B cell (primary cell): ENCODE data around the gene KPNA6. TPM values are rescaled to one million over a fixed set of nuclear protein-coding genes. Genes with fewer than 3 reads are reported as not detected.

Experiments
- ATAC-seq: fragments of 200-7000 bp; cut with Tn5 transposase; one replicate; pipeline ENCODE4 v1.10.0; 2021; ENCODE audit warnings: low read depth, mild to moderate bottlenecking, moderate number of reproducible peaks, moderate library complexity
- CTCF ChIA-PET: fragments of 350-600 bp; sonication (Branson Sonifier 250); formaldehyde crosslinking; loops from one replicate; lab custom pipeline; 2021; ENCODE audit warnings: antibody characterized with exemption, inconsistent platforms; lab: Charles Lee
- POLR2A ChIA-PET: fragments of 350-600 bp; sonication (Branson Sonifier 250); formaldehyde crosslinking; loops from one replicate; lab custom pipeline; 2021; ENCODE audit warnings: antibody characterized with exemption; lab: Charles Lee
- DNase-seq: peaks from one replicate; pipeline ENCODE4 v3.0.0; 2013
- H2AFZ ChIP-seq: 2 replicates; pipeline ENCODE4 v1.6.1; 2012; ENCODE audit warnings: mild to moderate bottlenecking, low read depth, low read length; ENCODE audit not compliant: insufficient read depth, poor library complexity, severe bottlenecking
- H3K27ac ChIP-seq, 2 donors: 1 replicate in 1 of 2; 2 replicates in 1 of 2; pipeline ENCODE4 v1.5.1; 2012 to 2013; ENCODE audit warnings: low read length in 2 of 2, mild to moderate bottlenecking in 2 of 2, moderate library complexity in 1 of 2
- H3K27me3 ChIP-seq, 4 experiments: fragments of 200-600 bp in 1 of 4; sonication (generic) in 1 of 4; replicated peaks in 1 of 4; 1 replicate in 2 of 4; 2 replicates in 2 of 4; pipeline versions ENCODE4 v1.6.1 to v1.7.0; 2013 to 2016; ENCODE audit warnings: low read length in 3 of 4, mild to moderate bottlenecking in 2 of 4, mixed read lengths in 1 of 4, moderate library complexity in 1 of 4; ENCODE audit not compliant: insufficient read depth in 4 of 4, control insufficient read depth in 3 of 4; ENCODE audit errors: control extremely low read depth in 1 of 4
- H3K36me3 ChIP-seq, 2 experiments: replicated peaks in 1 of 2; 1 replicate in 1 of 2; 2 replicates in 1 of 2; pipeline versions ENCODE4 v1.6.1 to v1.7.1; 2013; ENCODE audit warnings: low read length in 1 of 2; ENCODE audit not compliant: insufficient read depth in 2 of 2, control insufficient read depth in 1 of 2; ENCODE audit errors: control extremely low read depth in 1 of 2, extremely low read depth in 1 of 2
- H3K4me1 ChIP-seq, 2 donors: fragments of 200-600 bp in 1 of 2; sonication (generic) in 1 of 2; 1 replicate in 1 of 2; 2 replicates in 1 of 2; pipeline versions ENCODE4 v1.5.1 to v1.6.1; 2013 to 2017; ENCODE audit warnings: low read length in 2 of 2; ENCODE audit not compliant: control insufficient read depth in 2 of 2, insufficient read depth in 2 of 2
- H3K4me2 ChIP-seq: replicated peaks from 2 replicates; pipeline ENCODE3; 2012; ENCODE audit warnings: mild to moderate bottlenecking, low read depth, low read length; ENCODE audit not compliant: poor library complexity, severe bottlenecking
- H3K4me3 ChIP-seq, 5 experiments: fragments of 200-600 bp in 1 of 5; sonication (generic) in 1 of 5; 1 replicate in 3 of 5; 2 replicates in 2 of 5; pipeline versions ENCODE4 v1.5.1 to v1.7.0; 2011 to 2016; ENCODE audit warnings: low read length in 4 of 5, mild to moderate bottlenecking in 4 of 5, low read depth in 2 of 5, control low read depth in 1 of 5, moderate library complexity in 1 of 5; ENCODE audit not compliant: insufficient read depth in 1 of 5; ENCODE audit errors: control extremely low read depth in 1 of 5, extremely low read depth in 1 of 5
- H3K79me2 ChIP-seq: fragments of 200-600 bp; sonication (generic); one replicate; pipeline ENCODE4 v1.6.0; 2016; ENCODE audit warnings: low read length; ENCODE audit not compliant: control insufficient read depth, insufficient read depth
- H3K9ac ChIP-seq: fragments of 200-600 bp; sonication (generic); 2 replicates; pipeline ENCODE4 v1.6.1; 2017; ENCODE audit warnings: mild to moderate bottlenecking, low read length, moderate library complexity
- H3K9me3 ChIP-seq, 3 donors: one replicate each; pipeline versions ENCODE4 v1.6.1 to v1.7.1; 2013; ENCODE audit warnings: low read length in 2 of 3; ENCODE audit not compliant: control insufficient read depth in 2 of 3, insufficient read depth in 1 of 3; ENCODE audit errors: control extremely low read depth in 1 of 3
- H4K20me1 ChIP-seq: 2 replicates; pipeline ENCODE4 v1.6.0; 2012; ENCODE audit warnings: mild to moderate bottlenecking, low read length; ENCODE audit not compliant: insufficient read depth, control insufficient read depth, poor library complexity, severe bottlenecking
- H3K27ac Mint-ChIP-seq: one replicate; pipeline ENCODE4 v1.8.0; 2021; ENCODE audit warnings: mixed read lengths
- H3K27me3 Mint-ChIP-seq: one replicate; pipeline ENCODE4 v1.8.0; 2021; ENCODE audit warnings: mixed read lengths
- H3K4me1 Mint-ChIP-seq: one replicate; pipeline ENCODE4 v1.8.0; 2021; ENCODE audit warnings: mixed read lengths
- H3K4me3 Mint-ChIP-seq: one replicate; pipeline ENCODE4 v1.8.0; 2021; ENCODE audit warnings: mixed read lengths
- H3K9me3 Mint-ChIP-seq: one replicate; pipeline ENCODE4 v1.8.0; 2022; ENCODE audit warnings: mixed read lengths; ENCODE audit not compliant: insufficient read depth
- EZH2 ChIP-seq: IDR thresholded peaks from 2 replicates; pipeline ENCODE4 v1.6.1; 2012; ENCODE audit warnings: borderline replicate concordance, low read depth, mild to moderate bottlenecking, moderate library complexity, low read length; ENCODE audit not compliant: insufficient read depth, poor library complexity, severe bottlenecking
- WGBS: methylation state at CpG from one replicate; pipeline ENCODE4 v1.1.5; 2013; ENCODE audit warnings: missing lambda C conversion rate; ENCODE audit not compliant: insufficient coverage; 5-methylcytosine and 5-hydroxymethylcytosine counted together
- intact Hi-C: fragments of 100-400 bp; cut with micrococcal nuclease; formaldehyde crosslinking; loops from one replicate; pipeline ENCODE4 v1.10.0; 2022
- polyA plus RNA-seq: library from polyadenylated mRNA; depleted of rRNA; stranded (reverse); fragments of >200 nt; gene quantifications from 2 replicates; pipeline ENCODE4 v1.2.3, GENCODE V29; 2012
- total RNA-seq, 2 donors: library from RNA; stranded (reverse); fragments of 120-200 nt in 1 of 2; gene quantifications; 1 replicate in 1 of 2; 2 replicates in 1 of 2; pipeline versions ENCODE4 v1.2.3 to v1.2.4, GENCODE V29; 2013 to 2022
- TF ChIP-seq, protein P1 (sequence below): fragments of 200-600 bp; IDR thresholded peaks from one replicate; pipeline ENCODE4 v1.8.0; 2022; ENCODE audit warnings: antibody characterized with exemption, mild to moderate bottlenecking

The KPNA6 gene
- total and polyA plus RNA-seq, 2 donors (not counting 1 experiment from before 2014, with no cell fraction given): 14.0 to 49.9 TPM

DNA sequence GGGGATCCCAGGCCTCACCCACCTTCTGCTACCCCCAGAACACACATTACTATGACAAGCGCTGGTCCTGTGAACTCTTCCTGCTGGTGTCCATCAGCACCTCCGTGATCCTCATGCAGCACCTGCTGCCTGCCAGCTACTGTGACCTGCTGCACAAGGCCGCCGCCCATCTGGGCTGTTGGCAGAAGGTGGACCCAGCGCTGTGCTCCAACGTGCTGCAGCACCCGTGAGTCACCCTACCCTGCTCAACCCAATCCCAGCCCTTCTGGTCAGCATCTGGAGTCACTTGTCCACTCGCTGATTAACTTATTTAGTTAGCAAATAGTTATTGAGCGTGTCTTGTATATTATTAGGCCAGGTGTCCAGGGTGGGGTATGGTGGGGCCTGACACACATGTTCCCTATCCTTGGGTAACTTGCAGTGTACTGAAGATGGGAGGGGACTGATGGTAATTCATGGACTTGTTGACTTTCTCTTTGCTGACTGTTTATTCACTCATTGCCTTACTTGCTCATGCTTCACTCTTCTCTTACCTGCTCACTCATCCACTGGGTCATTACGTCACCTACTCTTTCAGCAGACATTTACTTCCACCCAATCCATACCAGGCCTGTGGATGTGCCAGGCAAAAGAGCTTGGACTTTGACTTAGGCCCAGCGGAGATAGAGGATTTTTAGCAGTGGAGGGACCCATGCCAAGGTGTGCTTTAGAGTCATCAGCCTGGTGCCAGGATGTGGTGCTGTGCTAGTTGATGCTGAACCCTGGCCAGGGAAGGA is 12.9 kb upstream of the KPNA6 start:
- no peaks in the 10 kb centered on the region for H4K20me1 ChIP-seq
- intact Hi-C loops: no loop called here
- no peak overlapping the region for H3K27ac ChIP-seq
- no peaks in the 10 kb centered on the region for H3K9me3 ChIP-seq
- ChIA-PET POLR2A (no interaction called here), CTCF (no interaction called here)
- Mint-ChIP-seq H3K27me3 (no peaks in the 10 kb centered on the region), H3K4me1 (no peaks in the 10 kb centered on the region), H3K27ac (no peak overlapping the region), H3K4me3 (no peak overlapping the region), H3K9me3 (no peaks in the 10 kb centered on the region)
- H3K27me3 ChIP-seq: no peaks in the 10 kb centered on the region
- no peaks in the 10 kb centered on the region for H3K4me1 ChIP-seq
- no peak for DNase-seq
- H2AFZ ChIP-seq: no peak overlapping the region
- 97% methylated on average over 7 of the region's 11 CpGs for WGBS
- H3K36me3 ChIP-seq: peaks cover 0 to 63% of the 10 kb centered on the region in 2 experiments
- no peak overlapping the region for H3K4me3 ChIP-seq
- no peak for TF ChIP-seq EZH2
- TF ChIP-seq, protein P1, sequence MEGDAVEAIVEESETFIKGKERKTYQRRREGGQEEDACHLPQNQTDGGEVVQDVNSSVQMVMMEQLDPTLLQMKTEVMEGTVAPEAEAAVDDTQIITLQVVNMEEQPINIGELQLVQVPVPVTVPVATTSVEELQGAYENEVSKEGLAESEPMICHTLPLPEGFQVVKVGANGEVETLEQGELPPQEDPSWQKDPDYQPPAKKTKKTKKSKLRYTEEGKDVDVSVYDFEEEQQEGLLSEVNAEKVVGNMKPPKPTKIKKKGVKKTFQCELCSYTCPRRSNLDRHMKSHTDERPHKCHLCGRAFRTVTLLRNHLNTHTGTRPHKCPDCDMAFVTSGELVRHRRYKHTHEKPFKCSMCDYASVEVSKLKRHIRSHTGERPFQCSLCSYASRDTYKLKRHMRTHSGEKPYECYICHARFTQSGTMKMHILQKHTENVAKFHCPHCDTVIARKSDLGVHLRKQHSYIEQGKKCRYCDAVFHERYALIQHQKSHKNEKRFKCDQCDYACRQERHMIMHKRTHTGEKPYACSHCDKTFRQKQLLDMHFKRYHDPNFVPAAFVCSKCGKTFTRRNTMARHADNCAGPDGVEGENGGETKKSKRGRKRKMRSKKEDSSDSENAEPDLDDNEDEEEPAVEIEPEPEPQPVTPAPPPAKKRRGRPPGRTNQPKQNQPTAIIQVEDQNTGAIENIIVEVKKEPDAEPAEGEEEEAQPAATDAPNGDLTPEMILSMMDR: no peak
- H3K79me2 ChIP-seq: peaks cover 9% of the 10 kb centered on the region
- H3K4me2 ChIP-seq: no peak overlapping the region
- no peak overlapping the region for H3K9ac ChIP-seq
- no peak for ATAC-seq

GRCh38 chr1:32099426-32099825 is 8.4 kb upstream of the KPNA6 start:
- Histone ChIP-seq H3K4me2 (no peak overlapping the region), H3K9me3 (no peaks in the 10 kb centered on the region), H2AFZ (no peak overlapping the region), H3K4me1 (no peaks in the 10 kb centered on the region), H3K36me3 (peaks cover 0 to 62% of the 10 kb centered on the region in 2 experiments), H4K20me1 (no peaks in the 10 kb centered on the region), H3K9ac (no peak overlapping the region), H3K27me3 (no peaks in the 10 kb centered on the region), H3K4me3 (no peak overlapping the region), H3K79me2 (peaks cover 9% of the 10 kb centered on the region), H3K27ac (no peak overlapping the region)
- no peaks in the 10 kb centered on the region for H3K4me1 Mint-ChIP-seq
- no peak overlapping the region for H3K4me3 Mint-ChIP-seq
- ATAC-seq (no peak), DNase-seq (no peak)
- intact Hi-C loops: no loop called here
- 80% methylated on average over 2 of the region's 4 CpGs for WGBS
- TF ChIP-seq, protein P1: no peak
- no peak for TF ChIP-seq EZH2
- CTCF ChIA-PET: interaction anchor here (0.7 to 1.2 kb wide), 2 partner anchors 8 to 25 kb away, joined by 3 to 4 read pairs; partner anchors contain the start of gene KPNA6
- no peaks in the 10 kb centered on the region for H3K27me3 Mint-ChIP-seq
- POLR2A ChIA-PET: no interaction called here
- H3K9me3 Mint-ChIP-seq: no peaks in the 10 kb centered on the region
- H3K27ac Mint-ChIP-seq: no peak overlapping the region
